NCI-H69 (cell line): ENCODE results near the gene SSUH2.
"Not testable (repeated sequence)": the region's sequence is repeated elsewhere in the genome, so short reads cannot be mapped to it uniquely, and the experiment has no call there.

ENCODE experiments used
- DNase-seq: peaks from one replicate; lab custom pipeline; 2025; lab: John Stamatoyannopoulos, UW

The SSUH2 gene

DNA sequence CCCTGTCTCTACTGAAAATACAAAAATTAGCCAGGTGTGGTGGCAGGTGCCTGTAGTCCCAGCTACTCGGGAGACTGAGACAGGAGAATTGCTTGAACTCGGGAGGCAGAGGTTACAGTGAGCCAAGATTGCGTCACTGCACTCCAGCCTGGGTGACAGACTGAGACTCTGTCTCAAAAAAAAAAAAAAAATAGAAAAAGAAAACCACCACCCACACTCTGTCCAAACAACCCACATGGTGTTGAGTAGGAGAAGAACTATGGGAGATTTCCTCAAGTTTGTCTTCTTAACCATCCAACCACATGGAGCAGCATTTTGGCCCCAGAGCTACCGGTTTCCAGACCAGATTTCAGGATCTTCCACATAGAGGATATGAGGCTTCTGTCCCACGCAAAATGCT is 64.2 kb downstream of the SSUH2 start:
- DNase-seq: not testable (repeated sequence)

DNA sequence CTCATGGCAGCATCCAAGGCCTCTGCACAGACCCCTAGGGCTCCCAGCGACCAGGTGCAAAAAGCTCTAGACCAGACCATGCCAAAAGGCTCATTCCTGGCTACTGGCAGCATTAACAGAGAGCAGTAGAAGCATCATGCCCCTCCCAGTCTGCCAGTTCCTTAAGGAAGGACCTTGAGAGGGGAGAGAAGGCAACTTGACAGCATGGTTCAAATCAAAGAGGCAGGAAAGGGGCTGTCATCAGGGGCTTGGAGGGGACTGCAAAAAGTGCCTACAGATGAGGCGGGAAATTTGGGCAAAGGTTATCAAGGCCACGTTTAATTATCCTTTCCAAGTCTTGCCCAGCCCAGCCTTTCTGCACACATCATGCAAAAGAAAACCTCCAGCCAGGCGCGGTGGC is 64.7 kb downstream of the SSUH2 start:
- DNase-seq: no peak

DNA sequence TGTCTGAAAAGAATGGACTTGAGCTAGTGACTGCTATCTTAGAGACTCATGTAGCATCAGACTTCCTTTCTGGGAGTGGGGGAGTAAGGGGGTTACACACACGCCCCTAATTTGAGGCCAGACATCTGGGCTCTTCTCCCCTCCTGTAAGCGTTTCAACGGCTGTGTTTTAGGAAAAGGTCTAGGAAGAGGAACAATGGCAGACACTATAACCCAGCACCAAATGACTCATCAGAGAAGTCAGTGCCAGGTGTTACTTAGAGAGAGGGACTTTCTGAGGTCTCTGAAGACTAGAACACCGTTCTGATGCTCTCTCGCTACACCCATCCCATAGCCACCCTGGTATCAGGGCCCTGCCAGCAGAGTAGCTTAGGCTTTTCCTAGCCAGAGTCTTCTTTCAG is 65.5 kb downstream of the SSUH2 start:
- no peak for DNase-seq

DNA sequence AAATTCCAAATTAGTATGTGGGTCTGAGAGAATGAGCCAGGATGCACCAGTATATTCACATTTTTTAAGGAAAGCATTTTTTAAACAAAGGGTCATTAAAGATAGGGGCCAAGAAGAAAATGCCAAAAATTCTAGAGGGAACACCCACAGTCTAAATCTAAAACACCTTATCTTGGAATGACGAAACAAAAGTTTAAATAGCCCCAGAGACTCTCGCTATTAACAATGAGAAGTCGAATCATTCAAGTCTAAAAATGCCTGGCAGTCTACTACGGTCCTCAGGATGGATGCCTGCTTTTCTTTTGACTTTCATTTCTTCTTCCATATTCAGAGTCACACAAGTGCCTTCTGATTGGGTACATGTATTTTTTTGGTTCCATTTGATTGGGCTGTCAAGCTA is 66.3 kb downstream of the SSUH2 start:
- DNase-seq: no peak

DNA sequence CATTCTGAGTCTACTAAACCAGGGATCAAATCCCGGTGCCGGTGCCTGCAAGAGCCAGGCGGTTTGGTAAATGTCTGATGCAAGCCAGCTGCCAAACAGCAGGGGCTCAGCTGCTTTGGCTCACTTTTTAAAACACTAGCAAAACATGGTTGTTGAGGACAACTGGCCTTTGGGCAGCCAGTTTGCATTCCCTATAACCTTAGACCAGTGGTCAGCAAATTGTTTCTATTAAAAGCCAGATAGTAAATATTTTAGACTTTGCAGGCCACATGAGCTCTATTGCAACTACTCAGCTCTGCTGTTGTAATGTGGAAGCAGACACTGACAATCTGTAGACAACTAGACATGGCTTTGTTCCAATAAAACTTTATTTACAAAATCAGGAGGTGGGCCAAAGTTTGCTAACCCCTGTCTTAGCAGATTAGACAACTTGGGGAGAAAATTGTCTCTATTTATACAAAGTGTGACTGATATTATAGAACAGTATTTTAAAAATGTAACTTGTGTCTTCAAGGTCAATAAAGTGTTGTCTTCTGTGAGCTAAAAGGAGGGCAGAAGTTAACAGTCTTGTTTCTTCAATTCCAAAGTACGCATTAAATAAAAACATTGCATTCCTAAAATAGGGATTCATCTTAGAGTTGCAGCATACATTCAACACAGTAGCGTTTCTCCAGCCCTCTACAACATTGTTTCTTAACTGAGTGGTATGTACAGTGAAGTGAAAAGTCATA is 67.6 kb downstream of the SSUH2 start:
- DNase-seq: no peak

GRCh38 chr3:8576436-8576835 is 68.2 kb downstream of the SSUH2 start:
- DNase-seq: no peak

DNA sequence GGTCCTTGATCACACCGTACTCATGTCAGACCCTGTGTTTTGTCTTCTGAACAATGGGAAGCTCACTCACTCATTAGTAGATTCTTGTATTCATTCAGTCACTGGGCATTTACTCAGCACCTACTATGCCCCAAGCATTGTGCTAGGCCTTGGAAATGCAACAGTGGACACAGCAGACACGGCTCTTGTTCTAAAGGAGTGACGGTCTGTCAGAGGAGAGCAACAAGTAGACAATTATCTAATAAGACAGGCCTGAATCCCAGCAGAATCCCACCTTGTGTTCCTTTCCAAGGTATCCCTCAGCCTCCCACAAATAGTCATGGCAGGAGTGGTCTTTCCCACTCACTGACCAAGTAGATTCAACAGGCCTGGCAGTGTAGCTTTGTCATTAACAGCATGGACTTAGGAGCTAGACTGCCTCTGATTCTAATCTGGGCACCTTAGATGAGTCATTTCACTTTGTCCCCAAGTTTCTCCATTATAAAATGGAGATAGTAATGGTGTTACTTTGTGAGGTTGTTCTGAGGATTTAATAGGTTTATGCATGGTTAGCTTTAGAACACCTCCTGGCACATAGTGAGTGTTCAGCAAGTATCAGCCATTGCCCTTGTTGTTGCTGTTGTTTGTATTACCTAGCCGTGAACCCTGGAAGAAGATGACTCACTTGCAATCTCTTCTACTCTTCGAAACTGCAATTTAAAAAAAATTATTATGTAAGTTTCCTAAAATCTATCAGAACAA is 69.1 kb downstream of the SSUH2 start:
- no peak for DNase-seq

- DNase-seq: no peak
Measured at GRCh38 chr3:8574670-8575322, 69.8 kb downstream of the SSUH2 start.

GRCh38 chr3:8574040-8574669 is 70.4 kb downstream of the SSUH2 start:
- no peak for DNase-seq

- no peak for DNase-seq
Measured at GRCh38 chr3:8573342-8573926, 71.2 kb downstream of the SSUH2 start.

GRCh38 chr3:8571256-8571655 is 73.3 kb downstream of the SSUH2 start:
- DNase-seq: no peak
